ENCODE data around the gene TEKT5.

GRCh38 chr16:10623059-10623458, 71.7 kb downstream of the TEKT5 start:
- TF ChIP-seq CTCF (IDR thresholded peaks at IDR 0.05): no peak
- TF ChIP-seq TCF7L2 (IDR thresholded peaks at IDR 0.05; ENCODE audit: low read depth, low read length): no peak
- TF ChIP-seq POLR2AphosphoS5 (IDR thresholded peaks at IDR 0.05; ENCODE audit: low read depth, low read length): no peak
- TF ChIP-seq REST (IDR thresholded peaks at IDR 0.05; ENCODE audit: insufficient read depth in 1 of 2, low read depth in 2 of 2, low read length in 1 of 2): no peak
